Loucy (cell line): ENCODE measurements around the gene ULK1.

ENCODE experiments used
- CTCF ChIP-seq: fragments of 200-600 bp; sonication (generic); conservative IDR thresholded peaks from 2 replicates; pipeline ENCODE4 v1.5.1; 2014; ENCODE audit warnings: mild to moderate bottlenecking, antibody characterized with exemption, low read length
- EZH2phosphoT487 ChIP-seq: fragments of 200-600 bp; IDR thresholded peaks from 2 replicates; pipeline ENCODE4 v1.6.1; 2018; ENCODE audit warnings: antibody characterized with exemption, mild to moderate bottlenecking, moderate library complexity, borderline replicate concordance

- TF ChIP-seq CTCF, result no peak
- no peak for TF ChIP-seq EZH2phosphoT487
Measured at GRCh38 chr12:131939007-131939406, 44.6 kb downstream of the ULK1 start.
